Astrocyte of the spinal cord (primary cell): ENCODE results near the gene MYMX.
"Not testable (repeated sequence)": the region's sequence is repeated elsewhere in the genome, so short reads cannot be mapped to it uniquely, and the experiment has no call there.

Experiments
- DNase-seq: peaks from one replicate; pipeline ENCODE4 v3.0.0; 2011; ENCODE audit warnings: low read depth, low spot score
- H3K4me3 ChIP-seq: 2 replicates; pipeline ENCODE4 v1.5.1; 2011; ENCODE audit warnings: low read depth, mild to moderate bottlenecking, low read length, moderate library complexity
- in situ Hi-C: cut with HindIII; loops from 2 replicates; pipeline ENCODE4 v1.10.0; 2017; ENCODE audit warnings: low sequenced_read_pairs
- TF ChIP-seq, protein P1 (sequence below): IDR thresholded peaks from 2 replicates; pipeline ENCODE4 v1.5.1; 2012; ENCODE audit warnings: low read depth, mild to moderate bottlenecking, low read length, inconsistent platforms

MYMX gene

DNA sequence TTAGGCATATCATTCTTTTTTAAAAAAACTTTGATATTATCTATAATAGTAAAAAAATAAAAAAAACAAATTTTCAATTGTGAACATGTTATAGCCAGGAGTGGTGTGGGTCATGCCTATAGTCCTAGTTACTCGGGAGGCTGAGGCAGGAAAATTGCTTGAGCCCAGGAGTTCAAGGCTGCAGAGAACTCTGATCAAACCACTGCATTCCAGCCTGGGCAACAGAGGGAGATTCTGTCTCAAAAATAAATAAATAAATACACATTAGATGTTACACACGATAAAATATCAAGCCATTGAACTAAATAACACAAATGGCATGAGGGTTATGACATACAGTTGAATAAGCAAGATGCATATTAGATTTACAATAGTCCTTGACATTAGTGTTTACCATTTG is 27.9 kb upstream of the MYMX start:
- no peak overlapping the region for H3K4me3 ChIP-seq
- TF ChIP-seq, protein P1, sequence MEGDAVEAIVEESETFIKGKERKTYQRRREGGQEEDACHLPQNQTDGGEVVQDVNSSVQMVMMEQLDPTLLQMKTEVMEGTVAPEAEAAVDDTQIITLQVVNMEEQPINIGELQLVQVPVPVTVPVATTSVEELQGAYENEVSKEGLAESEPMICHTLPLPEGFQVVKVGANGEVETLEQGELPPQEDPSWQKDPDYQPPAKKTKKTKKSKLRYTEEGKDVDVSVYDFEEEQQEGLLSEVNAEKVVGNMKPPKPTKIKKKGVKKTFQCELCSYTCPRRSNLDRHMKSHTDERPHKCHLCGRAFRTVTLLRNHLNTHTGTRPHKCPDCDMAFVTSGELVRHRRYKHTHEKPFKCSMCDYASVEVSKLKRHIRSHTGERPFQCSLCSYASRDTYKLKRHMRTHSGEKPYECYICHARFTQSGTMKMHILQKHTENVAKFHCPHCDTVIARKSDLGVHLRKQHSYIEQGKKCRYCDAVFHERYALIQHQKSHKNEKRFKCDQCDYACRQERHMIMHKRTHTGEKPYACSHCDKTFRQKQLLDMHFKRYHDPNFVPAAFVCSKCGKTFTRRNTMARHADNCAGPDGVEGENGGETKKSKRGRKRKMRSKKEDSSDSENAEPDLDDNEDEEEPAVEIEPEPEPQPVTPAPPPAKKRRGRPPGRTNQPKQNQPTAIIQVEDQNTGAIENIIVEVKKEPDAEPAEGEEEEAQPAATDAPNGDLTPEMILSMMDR: no peak
- no peak for DNase-seq
- in situ Hi-C loops: no loop called here

DNA sequence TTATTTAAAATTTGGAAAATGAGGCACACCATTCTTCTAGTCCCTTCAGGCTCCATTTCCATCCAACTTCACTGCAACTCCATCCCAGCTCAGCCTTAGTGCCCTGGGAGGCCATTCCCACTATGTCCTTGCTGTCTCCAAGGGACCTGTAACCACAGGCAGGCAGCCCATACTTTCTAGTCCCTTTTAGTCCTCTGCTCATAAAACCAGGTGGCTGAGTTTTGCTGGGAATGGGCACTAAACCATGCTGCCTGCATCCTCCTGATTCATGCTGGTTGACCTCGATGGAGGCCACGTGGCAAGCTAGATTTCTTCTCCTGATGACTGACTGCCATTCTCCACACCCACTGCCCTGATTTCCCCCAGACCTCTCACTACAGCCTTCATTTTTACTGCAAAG is 27.5 kb upstream of the MYMX start:
- DNase-seq: no peak
- TF ChIP-seq, protein P1: no peak
- H3K4me3 ChIP-seq: no peak overlapping the region
- in situ Hi-C loops: no loop called here

DNA sequence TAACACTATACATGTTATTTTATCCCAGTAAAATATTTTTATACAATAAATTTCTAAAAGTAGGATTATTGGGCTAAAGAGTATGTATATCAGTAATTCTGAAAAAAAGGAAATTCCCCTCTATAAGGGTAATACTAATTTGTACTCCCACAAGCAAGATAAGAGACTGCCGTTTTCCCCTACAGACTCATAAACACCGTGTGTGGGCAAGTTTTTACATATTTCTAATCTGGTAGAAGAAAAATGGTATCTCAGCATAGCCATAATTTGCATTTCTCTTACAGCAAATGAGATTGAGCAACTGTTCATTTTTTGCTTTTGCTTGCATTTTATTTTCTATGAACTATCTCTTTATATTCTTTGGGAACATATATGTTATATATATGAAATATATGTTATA is 26.0 kb upstream of the MYMX start:
- in situ Hi-C loops: no loop called here
- no peak for DNase-seq
- H3K4me3 ChIP-seq: no peak overlapping the region
- TF ChIP-seq, protein P1: no peak

DNA sequence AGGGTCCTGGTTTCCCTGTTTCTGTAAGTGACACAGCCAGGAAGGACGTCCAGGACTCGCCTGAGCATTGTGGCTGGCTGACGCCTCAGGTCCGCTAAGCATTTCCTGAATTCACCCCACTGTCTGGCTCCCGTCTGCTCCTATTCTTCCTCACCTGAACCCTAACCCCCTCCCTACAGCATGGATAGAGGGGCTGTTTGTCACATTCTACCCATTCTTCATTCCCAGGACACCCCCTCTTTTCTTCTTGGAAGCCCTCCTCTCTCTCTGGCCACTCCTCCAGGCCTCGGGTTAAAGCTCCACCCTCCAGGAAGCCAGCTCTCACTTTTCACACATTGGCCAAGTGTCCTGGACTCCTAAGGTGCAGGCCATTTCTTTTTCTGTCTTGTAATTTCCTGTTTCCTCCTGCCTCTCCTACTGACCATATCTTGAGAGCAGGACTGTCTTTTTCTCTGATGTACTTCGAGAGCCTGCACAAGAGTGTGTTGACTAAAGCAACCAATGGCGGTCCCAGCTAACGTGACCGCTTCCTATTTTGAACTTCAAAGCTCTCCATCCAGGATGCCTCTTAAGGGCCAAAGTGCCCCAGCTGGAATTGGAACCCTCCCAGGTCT is 24.2 kb upstream of the MYMX start:
- H3K4me3 ChIP-seq: no peak overlapping the region
- DNase-seq: no peak
- TF ChIP-seq, protein P1: no peak
- in situ Hi-C loops: no loop called here

DNA sequence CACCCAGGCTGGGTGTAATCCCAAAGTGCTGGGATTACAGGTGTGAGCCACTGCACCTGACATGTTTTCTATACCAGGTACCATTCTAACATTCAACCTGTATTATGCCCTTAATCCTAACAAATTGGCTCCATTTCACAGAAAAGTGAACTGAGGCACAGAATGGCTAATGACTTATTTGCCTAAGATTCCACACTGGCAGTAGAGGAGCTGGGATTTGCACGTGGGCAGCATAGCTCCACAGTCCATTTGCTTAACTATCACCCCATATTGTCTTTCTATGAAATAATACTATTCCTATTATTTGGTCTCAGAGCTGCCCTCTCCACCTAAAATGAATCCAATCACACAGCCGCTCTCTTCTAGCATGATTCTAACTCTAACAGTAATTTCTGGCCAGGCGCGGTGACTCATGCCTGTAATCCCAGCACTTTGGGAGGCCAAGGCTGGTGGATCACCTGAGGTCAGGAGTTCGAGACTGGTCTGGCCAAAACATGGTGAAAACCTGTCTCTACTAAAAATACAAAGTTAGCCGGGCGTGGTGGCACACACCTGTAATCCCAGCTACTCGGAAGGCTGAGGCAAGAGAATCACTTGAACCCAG is 23.3 kb upstream of the MYMX start:
- H3K4me3 ChIP-seq: no peak overlapping the region
- no peak for DNase-seq
- in situ Hi-C loops: no loop called here
- TF ChIP-seq, protein P1: no peak

DNA sequence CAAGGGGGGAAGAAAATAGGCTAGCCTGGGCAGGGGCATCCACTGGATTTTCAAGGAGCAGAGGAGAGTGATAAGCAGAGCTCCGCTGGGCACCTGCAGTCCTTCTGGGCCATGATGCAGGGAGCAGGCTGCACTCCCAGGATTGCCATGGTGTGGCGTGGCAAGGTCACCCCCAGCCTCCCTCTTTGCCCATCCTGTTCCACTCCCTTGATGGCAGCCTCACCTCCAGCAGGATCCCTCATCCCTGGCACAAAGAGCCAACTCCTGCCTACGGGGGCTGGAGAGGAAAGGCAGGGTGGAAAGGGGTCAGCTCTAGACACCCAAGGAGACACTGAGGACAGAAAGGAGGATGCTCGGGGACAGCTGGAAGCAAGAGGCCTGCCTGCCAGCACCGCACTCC is 22.4 kb upstream of the MYMX start:
- in situ Hi-C loops: no loop called here
- H3K4me3 ChIP-seq: no peak overlapping the region
- TF ChIP-seq, protein P1: no peak
- no peak for DNase-seq

DNA sequence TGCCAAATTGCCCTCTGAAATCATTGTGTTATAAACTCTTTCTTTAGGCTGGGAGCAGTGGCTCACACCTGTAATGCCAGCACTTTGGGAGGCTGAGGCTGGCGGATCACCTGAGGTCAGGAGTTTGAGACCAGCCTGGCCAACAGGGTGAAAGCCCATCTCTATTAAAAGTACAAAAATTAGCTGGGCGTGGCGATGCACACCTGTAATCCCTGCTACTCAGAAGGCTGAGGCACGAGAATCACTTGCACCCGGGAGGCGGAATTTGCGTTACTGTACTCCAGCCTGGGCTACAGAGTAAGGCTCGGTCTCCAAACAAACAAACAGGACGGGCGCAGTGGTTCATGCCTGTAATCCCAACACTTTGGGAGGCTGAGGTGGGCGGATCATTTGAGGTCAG is 20.4 kb upstream of the MYMX start:
- DNase-seq, in situ Hi-C loops, H3K4me3 ChIP-seq: not testable (repeated sequence)
